Large intestine (tissue), 3 donors: ENCODE results near the gene NR6A1. TPM values are rescaled to one million over a fixed set of nuclear protein-coding genes. Genes with fewer than 3 reads are reported as not detected.

Experiments used
- DNase-seq, 2 donors: peaks; one replicate each; pipeline versions ENCODE4 v3.0.0 to v3.0.0-alpha.2; 2013
- H3K27ac ChIP-seq: one replicate; pipeline ENCODE4 v1.5.1; 2013; ENCODE audit warnings: low read length
- H3K27me3 ChIP-seq: 2 replicates; pipeline ENCODE4 v1.6.1; 2013; ENCODE audit warnings: low read length; ENCODE audit not compliant: control insufficient read depth, insufficient read depth
- H3K36me3 ChIP-seq: 2 replicates; pipeline ENCODE4 v1.6.1; 2013; ENCODE audit warnings: low read length; ENCODE audit not compliant: control insufficient read depth, insufficient read depth
- H3K4me1 ChIP-seq: one replicate; pipeline ENCODE4 v1.6.1; 2013; ENCODE audit warnings: low read length; ENCODE audit not compliant: control insufficient read depth, insufficient read depth
- H3K4me3 ChIP-seq: one replicate; pipeline ENCODE4 v1.5.1; 2013; ENCODE audit warnings: low read length
- H3K9me3 ChIP-seq: one replicate; pipeline ENCODE4 v1.6.1; 2013; ENCODE audit warnings: mild to moderate bottlenecking, low read depth, low read length, moderate library complexity; ENCODE audit not compliant: control insufficient read depth
- WGBS: methylation state at CpG from one replicate; pipeline ENCODE4 v1.1.5; 2013; ENCODE audit warnings: low lambda C conversion rate; ENCODE audit not compliant: insufficient coverage; 5-methylcytosine and 5-hydroxymethylcytosine counted together
- polyA plus RNA-seq: library from polyadenylated mRNA; unstranded; fragments of 120-200 nt; gene quantifications from one replicate; pipeline ENCODE4 v1.2.1, GENCODE V29; 2013

Gene NR6A1
- polyA plus RNA-seq, 1 donor = 5.0 TPM

DNA sequence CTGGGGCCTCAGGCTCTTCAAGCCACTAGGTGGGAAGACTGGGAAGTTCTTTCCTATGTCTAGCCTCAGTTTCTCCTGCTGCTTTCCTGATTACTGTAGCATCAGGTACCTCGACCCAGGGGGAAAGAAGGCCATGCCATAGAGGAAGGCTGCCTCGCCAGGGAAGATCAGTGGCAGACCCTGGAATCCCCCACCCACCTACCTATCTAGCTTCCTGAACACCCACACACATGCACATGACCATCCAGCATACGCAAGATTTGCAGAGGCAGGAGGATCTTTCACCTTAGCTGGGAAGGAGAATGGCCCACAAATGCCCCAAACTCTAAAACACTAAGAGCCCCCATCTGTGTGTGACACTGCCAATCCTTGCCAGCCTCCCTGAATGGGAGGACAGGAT is 271.9 kb downstream of the NR6A1 start:
- Histone ChIP-seq H3K4me3 (no peak overlapping the region), H3K4me1 (no peaks in the 10 kb centered on the region), H3K9me3 (peaks cover 12% of the 10 kb centered on the region), H3K27me3 (peaks cover 87% of the 10 kb centered on the region), H3K36me3 (no peaks in the 10 kb centered on the region), H3K27ac (no peak overlapping the region)
- DNase-seq = no peak
- WGBS = no CpG with 5 or more reads among the region's 3 CpGs

DNA sequence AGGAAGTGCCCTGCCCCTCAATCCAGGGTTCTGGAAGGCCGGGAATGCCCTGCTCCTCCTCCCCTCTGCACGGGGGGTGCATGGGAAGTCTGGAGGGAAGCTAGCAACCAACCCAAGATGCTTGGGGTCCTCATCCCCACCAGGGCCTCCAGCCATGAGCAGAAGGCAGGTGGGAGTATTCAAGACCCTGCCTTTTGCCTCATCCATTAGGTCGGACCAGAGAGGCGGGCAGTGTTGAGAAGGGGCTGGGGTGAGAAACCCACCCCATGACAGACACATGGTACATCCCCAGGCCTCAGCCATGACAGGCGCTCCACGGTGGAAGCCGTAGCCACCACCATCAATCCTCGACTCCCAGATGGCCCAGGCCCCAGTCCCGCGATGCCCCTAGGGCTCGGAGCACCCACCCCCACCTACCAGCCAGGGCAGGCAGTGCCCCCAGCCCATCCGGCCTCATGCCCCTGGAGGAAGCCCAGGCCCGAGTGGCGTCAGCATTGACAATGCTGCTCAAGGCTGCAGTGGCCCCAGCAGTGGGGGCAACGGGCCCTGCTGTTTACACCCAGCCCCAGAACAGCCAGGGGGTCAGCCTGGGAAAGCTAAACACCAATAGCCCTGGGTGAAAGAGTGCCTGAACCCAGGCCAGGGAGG is 272.5 kb downstream of the NR6A1 start:
- H3K36me3 ChIP-seq = no peaks in the 10 kb centered on the region
- H3K9me3 ChIP-seq = peaks cover 8% of the 10 kb centered on the region
- DNase-seq = no peak
- H3K4me1 ChIP-seq = no peaks in the 10 kb centered on the region
- no peak overlapping the region for H3K27ac ChIP-seq
- H3K27me3 ChIP-seq = peaks cover 82% of the 10 kb centered on the region
- no CpG with 5 or more reads among the region's 15 CpGs for WGBS
- H3K4me3 ChIP-seq = no peak overlapping the region

DNA sequence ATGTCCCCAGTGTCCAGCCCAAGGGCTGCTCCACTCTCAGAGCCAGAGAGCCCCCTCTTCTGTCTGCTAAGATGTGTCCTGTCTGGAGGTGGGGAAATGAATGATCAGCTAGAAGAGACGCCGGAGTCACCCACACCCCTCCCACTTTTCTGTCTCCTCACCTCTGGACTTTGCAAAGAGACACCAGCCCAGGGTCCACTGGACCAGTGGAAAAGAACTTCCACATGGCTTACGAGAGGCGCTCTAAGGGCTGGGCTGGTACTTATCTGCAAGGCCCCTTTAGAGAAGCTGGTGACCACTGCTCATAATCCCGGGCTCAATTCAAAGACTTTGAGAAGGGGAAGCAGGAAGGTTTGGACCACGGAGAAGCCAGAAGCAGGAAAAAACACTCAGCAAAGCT is 273.1 kb downstream of the NR6A1 start:
- Histone ChIP-seq H3K9me3 (peaks cover 5% of the 10 kb centered on the region), H3K27ac (no peak overlapping the region), H3K4me3 (no peak overlapping the region), H3K36me3 (no peaks in the 10 kb centered on the region), H3K4me1 (no peaks in the 10 kb centered on the region), H3K27me3 (peaks cover 77% of the 10 kb centered on the region)
- no peak for DNase-seq
- WGBS = no CpG with 5 or more reads among the region's 6 CpGs

DNA sequence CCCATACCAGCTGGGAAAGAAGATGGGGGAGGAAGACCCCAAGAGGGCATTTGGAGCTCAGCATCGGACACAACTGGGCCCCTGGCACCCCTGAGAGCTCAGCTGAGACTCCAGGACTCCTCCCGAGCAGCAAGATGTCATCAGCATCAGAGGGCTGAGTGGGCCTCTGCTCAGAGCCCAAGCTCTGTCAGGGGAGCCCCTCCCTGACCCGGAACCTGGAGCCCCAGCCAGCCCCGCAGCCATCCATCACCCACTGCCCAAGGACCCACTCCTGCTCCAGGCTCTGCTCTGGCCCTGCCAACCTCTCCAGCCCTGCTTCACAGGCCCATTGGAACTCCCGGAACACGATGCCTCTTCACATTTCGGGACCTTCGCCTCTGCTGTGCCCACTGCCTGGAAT is 273.7 kb downstream of the NR6A1 start:
- DNase-seq = no peak
- Histone ChIP-seq H3K9me3 (no peaks in the 10 kb centered on the region), H3K27me3 (peaks cover 71% of the 10 kb centered on the region), H3K4me1 (no peaks in the 10 kb centered on the region), H3K4me3 (no peak overlapping the region), H3K27ac (no peak overlapping the region), H3K36me3 (no peaks in the 10 kb centered on the region)
- WGBS = no CpG with 5 or more reads among the region's 8 CpGs

DNA sequence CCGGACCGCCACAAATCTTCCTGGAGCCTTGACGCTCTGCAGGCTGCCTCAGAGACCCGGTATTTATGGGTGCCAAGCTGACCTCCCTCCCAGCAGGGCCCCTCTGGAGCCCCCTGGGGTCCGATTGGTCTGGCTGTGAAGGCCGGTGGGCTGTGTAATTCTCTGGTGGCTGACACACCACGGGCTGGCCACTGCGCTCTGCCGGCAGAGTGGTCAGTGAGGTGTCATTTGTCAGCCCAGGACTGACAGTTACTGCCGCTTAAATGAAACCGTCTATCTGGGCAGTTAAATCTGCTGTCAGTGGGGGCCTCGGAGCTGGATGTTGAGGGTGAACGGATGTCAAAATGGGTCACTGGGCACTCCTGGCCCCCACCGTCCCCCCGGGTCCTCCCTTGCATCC is 274.6 kb downstream of the NR6A1 start:
- no CpG with 5 or more reads among the region's 15 CpGs for WGBS
- DNase-seq = no peak

DNA sequence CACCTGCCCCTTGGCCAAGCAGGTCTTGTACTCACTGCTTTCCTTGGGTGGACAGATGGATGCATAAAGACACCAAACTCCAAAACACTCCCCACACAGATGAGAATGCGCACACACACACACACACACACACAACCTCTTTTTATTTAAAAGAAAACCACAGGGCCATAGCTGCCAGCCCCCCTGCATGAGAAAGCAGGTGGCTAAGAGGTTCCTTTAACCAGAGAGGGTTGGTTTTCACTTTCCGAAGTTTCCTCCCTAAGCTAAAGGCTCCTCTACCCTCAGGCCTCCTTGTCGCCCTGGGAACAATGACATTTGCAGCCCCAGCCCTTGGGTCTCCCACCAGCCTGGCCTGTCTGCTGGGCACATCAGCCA is 275.0 kb downstream of the NR6A1 start:
- Histone ChIP-seq H3K4me1 (no peaks in the 10 kb centered on the region), H3K27me3 (peaks cover 61% of the 10 kb centered on the region), H3K9me3 (no peaks in the 10 kb centered on the region), H3K27ac (no peak overlapping the region), H3K4me3 (no peak overlapping the region), H3K36me3 (no peaks in the 10 kb centered on the region)
- no peak for DNase-seq
- WGBS = no CpG with 5 or more reads among the region's 3 CpGs

More for the DNA sequence above, 274.6 kb downstream of the NR6A1 start:
- Histone ChIP-seq H3K27me3 (peaks cover 61% of the 10 kb centered on the region), H3K36me3 (no peaks in the 10 kb centered on the region), H3K9me3 (no peaks in the 10 kb centered on the region), H3K4me3 (no peak overlapping the region), H3K4me1 (no peaks in the 10 kb centered on the region), H3K27ac (no peak overlapping the region)

DNA sequence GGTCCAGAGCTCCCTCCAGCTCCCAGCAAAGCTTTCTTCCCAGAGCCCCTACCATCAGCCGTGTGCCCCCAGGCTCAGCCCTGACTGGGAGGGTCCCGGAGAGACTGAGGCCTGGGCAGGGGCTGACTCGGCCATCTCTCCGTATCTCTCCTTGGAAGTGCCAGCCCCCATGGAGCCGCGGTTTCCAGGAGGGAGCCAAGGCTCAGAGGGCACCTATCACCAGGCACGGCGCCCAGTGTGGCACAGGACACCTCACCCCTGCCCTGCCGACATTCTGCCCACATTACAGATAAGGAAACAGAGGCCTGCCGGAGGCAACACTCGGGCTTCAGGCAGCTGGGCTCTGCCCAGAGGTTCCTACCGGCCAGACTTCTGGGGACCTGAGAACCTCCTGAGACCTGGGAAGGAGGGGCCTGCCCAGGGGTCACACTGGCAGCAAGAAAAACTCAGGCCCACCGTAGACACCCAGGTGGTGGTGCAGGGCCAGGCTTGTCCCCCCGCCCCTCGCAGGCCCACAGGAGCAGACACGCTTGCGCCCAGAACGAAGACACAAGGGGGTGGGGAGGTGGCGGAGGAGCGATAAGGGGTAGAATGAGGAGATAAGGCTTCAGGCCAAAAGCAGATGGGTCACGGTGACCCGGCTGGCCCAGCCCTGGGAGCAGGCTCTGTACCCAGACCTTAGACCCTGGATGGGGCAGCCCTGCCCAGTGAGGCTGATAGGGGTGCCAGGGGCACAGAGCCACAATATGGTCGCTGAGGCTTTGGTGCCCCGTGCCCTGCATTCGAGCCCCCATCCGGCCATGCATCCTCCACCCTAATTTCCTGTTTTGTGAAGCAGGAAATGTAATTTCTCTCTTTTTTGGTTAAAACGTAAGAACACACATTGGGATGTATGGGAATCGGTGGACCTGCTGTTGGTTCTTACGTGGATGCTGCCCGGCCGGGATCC is 275.7 kb downstream of the NR6A1 start:
- Histone ChIP-seq H3K36me3 (no peaks in the 10 kb centered on the region), H3K4me1 (no peaks in the 10 kb centered on the region), H3K4me3 (no peak overlapping the region), H3K9me3 (no peaks in the 10 kb centered on the region), H3K27ac (no peak overlapping the region), H3K27me3 (peaks cover 60% of the 10 kb centered on the region)
- no CpG with 5 or more reads among the region's 31 CpGs for WGBS
- no peak for DNase-seq

DNA sequence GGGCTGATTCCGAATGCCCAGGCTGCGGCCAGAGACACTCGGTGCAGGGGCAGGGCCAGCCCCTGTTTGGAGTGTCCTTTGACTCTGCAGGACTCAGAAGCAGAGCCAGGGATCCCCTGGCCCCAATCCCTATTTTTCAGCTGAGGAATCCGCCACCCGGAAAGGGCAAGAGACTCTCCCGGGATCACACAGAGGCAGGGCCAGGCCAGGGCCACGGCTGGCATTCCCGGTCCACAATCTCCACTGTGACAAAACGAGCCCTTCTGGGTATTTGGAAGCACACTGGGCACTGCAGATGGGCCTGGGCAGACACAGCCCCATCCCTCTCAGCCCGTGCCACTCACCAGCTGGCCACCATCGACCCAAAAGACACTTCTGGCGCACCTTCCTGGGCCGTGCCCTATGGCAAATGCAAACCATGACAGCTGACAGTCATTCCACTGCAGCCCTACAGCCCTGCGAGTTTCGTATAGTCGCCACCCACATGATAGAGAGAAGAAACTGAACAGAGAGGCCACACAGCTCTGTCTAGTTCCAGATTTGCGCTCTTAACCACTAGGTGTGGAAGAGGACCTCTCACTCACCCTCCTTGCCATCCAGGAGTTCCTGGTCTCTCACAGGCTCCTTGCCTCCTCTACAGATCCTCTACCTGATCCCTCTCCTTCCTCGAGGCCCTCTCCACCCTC is 277.2 kb downstream of the NR6A1 start:
- DNase-seq = no peak
- no CpG with 5 or more reads among the region's 18 CpGs for WGBS
- Histone ChIP-seq H3K4me3 (no peak overlapping the region), H3K27me3 (peaks cover 66% of the 10 kb centered on the region), H3K36me3 (no peaks in the 10 kb centered on the region), H3K27ac (no peak overlapping the region), H3K4me1 (no peaks in the 10 kb centered on the region), H3K9me3 (no peaks in the 10 kb centered on the region)

DNA sequence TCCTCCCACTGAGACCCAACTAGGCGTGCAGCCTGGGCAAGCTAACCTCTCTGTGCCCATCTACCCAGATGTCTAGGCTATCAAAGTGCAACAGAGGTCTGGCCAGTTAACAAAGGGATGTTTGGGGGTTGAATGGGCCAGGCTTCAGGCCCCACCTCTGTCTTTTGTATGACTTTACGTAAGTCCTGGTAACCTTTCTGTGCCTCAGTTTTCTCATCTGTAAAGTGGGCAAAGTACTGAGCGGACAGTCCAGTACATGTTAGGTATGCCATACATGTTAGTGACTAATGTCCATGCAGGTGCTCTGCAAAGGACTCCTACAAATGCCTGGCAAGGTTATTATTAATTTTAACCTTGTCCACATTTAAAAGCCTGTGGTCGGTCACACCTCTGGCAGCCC is 277.9 kb downstream of the NR6A1 start:
- no peak for DNase-seq
- H3K4me3 ChIP-seq = no peak overlapping the region

DNA sequence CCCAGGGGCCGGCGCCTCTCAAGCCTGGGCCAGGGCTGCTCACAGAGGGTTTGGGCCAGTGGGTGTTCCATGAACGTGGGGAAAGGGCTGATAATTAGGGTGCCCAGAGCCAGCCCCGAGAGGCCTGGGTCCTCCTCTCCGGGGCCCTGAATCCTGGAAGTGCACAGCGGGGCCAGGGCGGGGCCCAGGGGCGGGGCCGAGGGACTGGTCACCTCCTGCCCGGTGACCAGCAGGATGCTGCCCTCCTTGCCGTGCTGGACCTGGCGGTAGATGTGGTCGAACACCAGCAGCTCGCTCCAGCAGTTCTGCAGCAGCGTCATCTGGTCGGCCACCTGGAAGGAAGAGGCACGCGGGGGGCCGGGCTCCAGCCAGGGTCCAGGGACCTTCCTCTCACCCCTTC is 278.3 kb downstream of the NR6A1 start:
- Histone ChIP-seq H3K36me3 (no peaks in the 10 kb centered on the region), H3K4me1 (no peaks in the 10 kb centered on the region), H3K9me3 (no peaks in the 10 kb centered on the region), H3K27ac (no peak overlapping the region), H3K4me3 (no peak overlapping the region), H3K27me3 (peaks cover 66% of the 10 kb centered on the region)
- no peak for DNase-seq
- WGBS = no CpG with 5 or more reads among the region's 19 CpGs

More for the DNA sequence above, 277.9 kb downstream of the NR6A1 start:
- Histone ChIP-seq H3K36me3 (no peaks in the 10 kb centered on the region), H3K27me3 (peaks cover 66% of the 10 kb centered on the region), H3K27ac (no peak overlapping the region), H3K9me3 (no peaks in the 10 kb centered on the region), H3K4me1 (no peaks in the 10 kb centered on the region)
- no CpG with 5 or more reads among the region's 4 CpGs for WGBS
